Esophagus muscularis mucosa (tissue), 4 donors: Measurements from ENCODE around the gene EXOSC6. TPM values are rescaled to one million over a fixed set of nuclear protein-coding genes. Genes with fewer than 3 reads are reported as not detected.
"Not testable (repeated sequence)": the region's sequence is repeated elsewhere in the genome, so short reads cannot be mapped to it uniquely, and the experiment has no call there.

ENCODE experiments used
- DNase-seq: peaks from one replicate; pipeline ENCODE4 v3.0.0-alpha.2; 2017; ENCODE audit errors: extremely low spot score
- H3K27ac ChIP-seq, 4 donors: fragments of 200-600 bp; sonication (generic); replicated peaks in 1 of 4; 1 replicate in 3 of 4; 2 replicates in 1 of 4; pipeline ENCODE4 v1.5.1; 2016 to 2019; ENCODE audit warnings: mild to moderate bottlenecking in 1 of 4
- H3K27me3 ChIP-seq, 4 donors: fragments of 200-600 bp; sonication (generic); one replicate each; pipeline versions ENCODE4 v1.5.1 to v1.6.0; 2016 to 2019
- H3K36me3 ChIP-seq, 4 donors: fragments of 200-600 bp; sonication (generic); one replicate each; pipeline ENCODE4 v1.5.1; 2016 to 2019
- H3K4me1 ChIP-seq, 4 donors: fragments of 200-600 bp; sonication (generic); one replicate each; pipeline ENCODE4 v1.5.1; 2016 to 2019
- H3K4me3 ChIP-seq, 4 donors: fragments of 200-600 bp; sonication (generic); 1 replicate in 2 of 4; 2 replicates in 2 of 4; pipeline ENCODE4 v1.5.1; 2016 to 2019; ENCODE audit warnings: mild to moderate bottlenecking in 4 of 4, moderate library complexity in 1 of 4
- H3K9me3 ChIP-seq, 4 donors: fragments of 200-600 bp; sonication (generic); 1 replicate in 3 of 4; 2 replicates in 1 of 4; pipeline ENCODE4 v1.5.1; 2016 to 2019
- EP300 ChIP-seq: sonication (generic); formaldehyde crosslinking; IDR thresholded peaks from one replicate; pipeline ENCODE4 v1.6.1; 2017; ENCODE audit warnings: antibody characterized with exemption
- POLR2A ChIP-seq: fragments of 450-650 bp; IDR thresholded peaks from one replicate; pipeline ENCODE4 v1.6.1; 2017; ENCODE audit warnings: antibody characterized with exemption, moderate library complexity, mild to moderate bottlenecking, low read depth
- POLR2AphosphoS5 ChIP-seq, 2 donors: sonication (generic); formaldehyde crosslinking; IDR thresholded peaks; one replicate each; pipeline ENCODE4 v1.6.1; 2017; ENCODE audit warnings: antibody characterized with exemption in 2 of 2
- WGBS: methylation state at CpG from one replicate; pipeline ENCODE4 v1.1.5; 2018; 5-methylcytosine and 5-hydroxymethylcytosine counted together
- intact Hi-C: fragments of 100-400 bp; cut with DNase I; formaldehyde crosslinking; loops from one replicate; pipeline ENCODE4 v1.15.1; 2023
- total RNA-seq, 4 donors: library from RNA; depleted of rRNA; stranded (reverse); fragments of >200 nt; gene quantifications; one replicate each; pipeline versions ENCODE4 v1.1.0 to v1.2.1, GENCODE V29; 2016
- TF ChIP-seq, protein P1 (sequence below), 3 experiments: fragments of 200-600 bp in 2 of 3; fragments of 450-650 bp in 1 of 3; sonication (generic) in 2 of 3; IDR thresholded peaks; one replicate each; pipeline ENCODE4 v1.5.1; 2017 to 2019; ENCODE audit warnings: antibody characterized with exemption in 3 of 3, mild to moderate bottlenecking in 2 of 3, moderate library complexity in 1 of 3

EXOSC6 gene
- total RNA-seq, 4 donors from 2014 or later, result 17.0 to 38.0 (median 30.6) TPM

DNA sequence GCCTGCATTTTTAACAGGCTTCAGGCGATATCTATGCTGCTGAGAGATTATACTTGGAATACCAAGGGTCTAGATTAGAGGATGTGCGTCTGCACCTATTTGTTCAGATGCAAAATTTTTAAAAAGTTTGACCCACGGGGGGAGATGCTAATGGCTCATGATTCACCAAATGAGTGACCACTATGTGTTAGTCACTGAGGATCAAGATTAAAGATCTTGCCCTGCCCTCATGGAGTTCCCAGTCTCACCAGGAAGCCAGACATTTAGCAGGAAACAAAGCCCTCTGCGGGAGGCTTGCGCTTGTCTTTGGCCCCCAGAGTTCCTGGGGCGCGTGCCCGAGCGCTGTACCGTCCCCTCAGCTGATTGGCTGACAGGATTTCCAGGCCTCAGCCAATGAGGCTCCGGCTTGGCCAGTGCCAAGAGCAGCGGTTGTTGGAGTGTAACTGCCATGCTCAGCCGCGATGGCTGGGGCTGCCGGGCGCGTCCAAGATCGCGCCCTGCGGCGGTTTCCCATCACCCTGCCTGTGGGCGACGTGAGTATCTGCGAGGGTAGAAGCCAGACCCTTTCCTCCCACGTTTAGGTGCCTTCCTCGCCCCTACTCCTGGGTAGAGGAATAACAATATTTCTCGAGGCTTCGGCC lies 42.8 kb upstream of the EXOSC6 start:
- TF ChIP-seq POLR2AphosphoS5 (IDR thresholded peaks at IDR 0.05), result no peak
- no peak for TF ChIP-seq EP300
- TF ChIP-seq POLR2A, result no peak
- TF ChIP-seq, protein P1, sequence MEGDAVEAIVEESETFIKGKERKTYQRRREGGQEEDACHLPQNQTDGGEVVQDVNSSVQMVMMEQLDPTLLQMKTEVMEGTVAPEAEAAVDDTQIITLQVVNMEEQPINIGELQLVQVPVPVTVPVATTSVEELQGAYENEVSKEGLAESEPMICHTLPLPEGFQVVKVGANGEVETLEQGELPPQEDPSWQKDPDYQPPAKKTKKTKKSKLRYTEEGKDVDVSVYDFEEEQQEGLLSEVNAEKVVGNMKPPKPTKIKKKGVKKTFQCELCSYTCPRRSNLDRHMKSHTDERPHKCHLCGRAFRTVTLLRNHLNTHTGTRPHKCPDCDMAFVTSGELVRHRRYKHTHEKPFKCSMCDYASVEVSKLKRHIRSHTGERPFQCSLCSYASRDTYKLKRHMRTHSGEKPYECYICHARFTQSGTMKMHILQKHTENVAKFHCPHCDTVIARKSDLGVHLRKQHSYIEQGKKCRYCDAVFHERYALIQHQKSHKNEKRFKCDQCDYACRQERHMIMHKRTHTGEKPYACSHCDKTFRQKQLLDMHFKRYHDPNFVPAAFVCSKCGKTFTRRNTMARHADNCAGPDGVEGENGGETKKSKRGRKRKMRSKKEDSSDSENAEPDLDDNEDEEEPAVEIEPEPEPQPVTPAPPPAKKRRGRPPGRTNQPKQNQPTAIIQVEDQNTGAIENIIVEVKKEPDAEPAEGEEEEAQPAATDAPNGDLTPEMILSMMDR (IDR thresholded peaks at IDR 0.05), result no peak
- DNase-seq, result no peak
- H3K4me1 ChIP-seq, result peaks cover 12 to 17% (median 13%) of the 10 kb centered on the region in 4 donors
- H3K27me3 ChIP-seq, result no peaks in the 10 kb centered on the region
- intact Hi-C loops, result loop anchor here (10.0 kb wide), 1 partner anchor 50 kb away; the partner anchor contains the start of gene DDX19A
- H3K9me3 ChIP-seq, result no peaks in the 10 kb centered on the region
- 93% methylated on average over 27 of the region's 28 CpGs for WGBS
- no peak overlapping the region for H3K4me3 ChIP-seq
- no peaks in the 10 kb centered on the region for H3K36me3 ChIP-seq
- H3K27ac ChIP-seq, result no peak overlapping the region

DNA sequence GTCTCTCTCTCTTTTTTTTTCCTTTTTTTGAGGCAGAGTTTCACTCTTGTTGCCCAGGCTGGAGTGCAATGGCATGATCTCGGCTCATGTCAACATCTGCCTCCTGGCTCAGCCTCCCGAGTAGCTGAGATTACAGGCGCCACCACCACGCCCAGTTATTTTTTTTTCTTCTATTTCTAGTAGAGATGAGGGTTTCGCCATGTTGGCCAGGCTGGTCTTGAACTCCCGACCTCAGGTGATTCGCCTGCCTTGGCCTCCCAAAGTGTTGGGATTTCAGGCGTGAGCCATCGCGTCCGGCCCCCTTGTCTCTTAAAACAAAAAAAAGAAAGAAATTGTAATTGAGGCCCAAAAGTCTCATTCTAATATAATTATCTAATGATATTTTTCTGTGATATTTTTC lies 40.4 kb upstream of the EXOSC6 start:
- WGBS, result 94% methylated on average over 11 of the region's 11 CpGs
- intact Hi-C loops, result loop anchor here (10.0 kb wide), 1 partner anchor 53 kb away; the partner anchor contains the start of gene DDX19A
- H3K27ac ChIP-seq, DNase-seq, H3K9me3 ChIP-seq, H3K36me3 ChIP-seq, H3K27me3 ChIP-seq, H3K4me3 ChIP-seq: not testable (repeated sequence)
- H3K4me1 ChIP-seq, result peaks cover 13 to 22% (median 19%) of the 10 kb centered on the region in 4 donors

DNA sequence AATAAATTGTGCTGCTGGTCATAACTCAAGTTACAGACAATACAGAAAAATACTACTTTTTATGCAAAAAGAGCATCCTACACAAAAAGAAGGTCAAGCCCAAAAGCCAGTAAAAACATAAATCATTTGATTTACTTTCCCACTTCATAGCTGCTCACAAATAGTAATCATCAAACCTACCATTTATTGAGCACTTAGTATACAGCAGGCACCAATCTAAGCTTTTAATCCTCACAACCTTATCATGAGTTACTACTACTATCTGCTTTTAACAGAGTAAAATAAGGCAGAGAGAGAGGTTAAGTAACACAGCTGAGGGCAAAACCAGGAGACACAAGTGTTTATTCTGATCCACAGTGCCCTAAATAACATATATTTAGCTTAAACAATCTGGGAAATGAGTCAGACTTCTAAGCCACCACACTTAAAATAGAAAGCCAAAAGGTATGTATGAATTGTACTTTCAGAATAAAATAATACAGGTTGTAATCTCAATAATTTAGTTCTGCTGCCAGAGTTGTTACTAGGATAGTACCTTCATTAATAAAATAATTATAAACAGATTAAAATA lies 39.3 kb upstream of the EXOSC6 start:
- Histone ChIP-seq H3K9me3 (no peaks in the 10 kb centered on the region), H3K4me3 (no peak overlapping the region), H3K36me3 (no peaks in the 10 kb centered on the region), H3K4me1 (peaks cover 13 to 25% (median 22%) of the 10 kb centered on the region in 4 donors), H3K27ac (no peak overlapping the region), H3K27me3 (no peaks in the 10 kb centered on the region)
- no peak for DNase-seq
- TF ChIP-seq, protein P1 (IDR thresholded peaks at IDR 0.05), result no peak
- TF ChIP-seq POLR2AphosphoS5 (IDR thresholded peaks at IDR 0.05) (no peak), EP300 (no peak), POLR2A (no peak)
- intact Hi-C loops, result loop anchor here (10.0 kb wide), 1 partner anchor 54 kb away; the partner anchor contains the start of gene DDX19A

DNA sequence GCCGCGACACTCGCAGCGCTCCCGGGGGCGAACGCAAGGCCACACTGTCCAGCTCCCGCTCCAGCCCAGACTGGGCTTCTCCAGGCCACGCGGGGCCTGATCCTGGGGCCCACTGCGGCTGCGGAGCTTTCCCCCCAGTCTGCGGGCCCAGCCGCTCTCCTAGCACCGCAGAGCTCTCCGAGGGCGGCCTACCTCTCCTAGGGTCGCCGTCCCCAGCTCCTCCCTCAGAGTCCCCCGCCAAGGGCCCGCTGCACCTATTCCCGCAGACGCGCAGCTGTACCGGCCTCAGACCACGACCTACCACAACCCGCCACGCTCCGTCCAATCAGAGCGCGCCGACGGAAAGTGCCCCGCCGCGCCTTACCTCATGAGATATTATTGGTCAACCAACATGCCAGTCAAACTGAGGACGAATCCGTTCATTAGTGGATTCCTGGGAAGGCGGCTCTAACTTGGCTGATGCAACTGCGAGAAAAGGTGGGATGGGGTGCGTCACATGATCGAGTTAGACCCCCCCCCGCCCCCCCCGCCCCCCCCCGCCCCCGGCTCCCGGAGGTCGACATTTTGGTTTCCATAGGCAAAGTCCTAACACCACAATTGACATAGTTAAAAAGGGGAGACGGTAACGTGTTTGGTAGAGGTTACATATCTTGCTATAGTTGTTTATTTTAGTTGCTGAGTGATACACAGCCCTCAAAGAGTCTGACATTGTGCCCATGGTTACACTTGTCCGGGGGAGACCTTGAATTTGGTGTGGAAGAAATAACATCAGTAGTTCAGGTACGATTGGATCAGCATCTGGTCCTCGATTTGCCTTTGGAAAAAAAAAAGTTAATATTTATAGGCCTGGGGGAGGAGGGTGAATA lies 37.7 kb upstream of the EXOSC6 start, which contains the start of gene AARS1:
AARS1 (minus strand) TSS at position 278 of the 866 bp plus-strand sequence. CDS start 6,743 bp downstream, outside the sequence.
- WGBS, result 3% methylated on average over 21 of the region's 53 CpGs
- Histone ChIP-seq H3K4me1 (peaks cover 13 to 34% (median 30%) of the 10 kb centered on the region in 4 donors), H3K9me3 (no peaks in the 10 kb centered on the region), H3K36me3 (peaks cover 2 to 13% (median 7%) of the 10 kb centered on the region in 4 donors), H3K4me3 (peak within 1 kb of the TSS; percentile 79 to 95 (median 84)), H3K27ac (peak within 1 kb of the TSS; percentile 93 to 99 (median 96)), H3K27me3 (no peaks in the 10 kb centered on the region)
- no peak for TF ChIP-seq EP300
- peak; percentile 98 to 99 for TF ChIP-seq POLR2AphosphoS5 (IDR thresholded peaks at IDR 0.05)
- TF ChIP-seq, protein P1 (IDR thresholded peaks at IDR 0.05), result peak in 1 of 3 experiments; percentile 4
- TF ChIP-seq POLR2A, result peak; percentile 87
- DNase-seq, result peak; percentile 100
- intact Hi-C loops, result loop anchor here (10.0 kb wide), 1 partner anchor 55 kb away; the partner anchor contains the start of gene DDX19A

DNA sequence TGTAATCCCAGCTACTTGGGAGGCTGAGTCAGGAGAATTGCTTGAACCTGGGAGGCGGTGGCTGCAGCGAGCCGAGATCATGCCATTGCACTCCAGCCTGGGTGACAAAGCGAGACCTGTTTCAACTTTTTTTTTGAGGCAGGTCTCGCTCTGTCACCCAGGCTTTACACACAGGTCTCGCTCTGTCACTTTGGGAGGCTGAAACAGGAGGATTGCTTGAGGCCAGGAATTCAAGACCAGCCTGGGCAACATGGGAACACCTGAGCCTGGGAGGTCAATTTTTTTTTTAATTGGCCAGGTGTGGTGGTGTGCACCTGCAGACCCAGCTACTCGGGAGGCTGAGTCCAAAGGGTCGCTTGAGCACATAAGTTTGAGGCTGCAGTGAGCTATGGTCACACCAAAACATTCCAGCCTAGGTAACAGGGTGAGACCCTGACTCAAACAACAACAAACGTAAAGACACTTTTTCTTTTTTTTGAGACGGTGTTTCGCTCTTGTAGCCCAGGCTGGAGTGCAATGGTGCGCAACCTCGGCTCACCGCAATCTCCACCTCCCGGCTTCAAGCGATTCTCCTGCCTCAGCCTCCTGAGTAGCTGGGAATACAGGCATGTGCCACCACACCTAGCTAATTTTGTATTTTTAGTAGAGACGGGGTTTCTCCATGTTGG lies 35.7 kb upstream of the EXOSC6 start:
- H3K9me3 ChIP-seq, intact Hi-C loops, DNase-seq, H3K27me3 ChIP-seq: not testable (repeated sequence)
- 90% methylated on average over 17 of the region's 17 CpGs for WGBS
- peak overlapping the region; percentile 79 to 95 (median 84) for H3K4me3 ChIP-seq
- peaks cover 13 to 34% (median 30%) of the 10 kb centered on the region in 4 donors for H3K4me1 ChIP-seq
- peaks cover 10 to 33% (median 27%) of the 10 kb centered on the region in 4 donors for H3K36me3 ChIP-seq
- H3K27ac ChIP-seq, result peak overlapping the region; percentile 93 to 99 (median 96)
